ENCODE measurements around the gene HPSE. TPM values are rescaled to one million over a fixed set of nuclear protein-coding genes. Genes with fewer than 3 reads are reported as not detected.
A peak's percentile ranks its signal among the peaks of the same experiment; 100 is the strongest.

Gene HPSE
- total and polyA plus RNA-seq, 9 of the 15 experiments (the other 6 are each of a cell fraction or from before 2014, with no cell fraction given), result 0.01 to 0.42 (median 0.14) TPM; not detected in 1

GRCh38 chr4:83285055-83285407 lies 49.6 kb downstream of the HPSE start (continued):
- TF ChIP-seq AFF1 (IDR thresholded peaks at IDR 0.05; ENCODE audit: low read depth in 1 of 2, partially characterized antibody in 2 of 2) (peak in 1 of 2 experiments; percentile 60), NFE2L1 (tag; IDR thresholded peaks at IDR 0.05; ENCODE audit: borderline replicate concordance, low read depth) (no peak), HDAC8 (tag; IDR thresholded peaks at IDR 0.05) (no peak), CBFA2T2 (conservative IDR thresholded peaks at IDR 0.05) (no peak), ZNF316 (IDR thresholded peaks at IDR 0.05) (peak; percentile 40; the same call in 1 of the 2 replicates), CEBPG (CRISPR knock-in tag; IDR thresholded peaks at IDR 0.05) (no peak), CEBPG (tag; conservative IDR thresholded peaks at IDR 0.05 in 1 of 2, IDR thresholded peaks at IDR 0.05 in 1 of 2) (peak in 1 of 2 experiments; percentile 17; a peak in 1 of 4 replicates)

All from K562 (cell line).